ENCODE measurements around the gene SSR4.

Gene SSR4

DNA sequence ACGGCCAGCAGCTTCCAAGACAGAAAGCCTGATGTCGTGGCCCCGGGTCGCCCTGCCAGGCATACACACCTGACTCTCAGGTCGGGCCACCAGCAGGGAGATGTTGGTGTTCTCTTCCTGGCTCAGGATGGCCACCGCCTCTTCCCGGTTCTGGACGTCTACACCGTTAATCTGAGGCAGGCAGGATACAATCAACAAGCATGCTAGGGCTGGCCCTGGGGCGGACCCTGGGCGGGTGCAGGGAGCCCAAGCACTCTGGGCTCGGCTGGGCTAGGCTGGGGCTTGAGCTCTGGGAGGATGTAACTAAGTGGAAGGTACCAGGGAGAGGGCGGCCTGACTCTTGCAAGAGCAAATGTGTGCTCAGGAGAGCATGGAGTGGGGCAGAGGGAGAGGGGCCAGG lies 11.0 kb downstream of the SSR4 start:
- H4K20me1 ChIP-seq (ENCODE audit: insufficient read depth), result no peaks in the 10 kb centered on the region
- H3K4me3 ChIP-seq (IDR thresholded peaks at IDR 0.05; ENCODE audit: insufficient read depth, low read depth, low read length), result no peak overlapping the region
- no peaks in the 10 kb centered on the region for H3K79me2 ChIP-seq (ENCODE audit: insufficient read depth, low read depth)
- H3K4me1 ChIP-seq (ENCODE audit: low read depth, poor library complexity, severe bottlenecking), result no peaks in the 10 kb centered on the region
- H2AFZ ChIP-seq (ENCODE audit: low read depth), result no peak overlapping the region
- H3K4me2 ChIP-seq, result no peak overlapping the region
- H3K27ac ChIP-seq, result no peak overlapping the region
- TF ChIP-seq, protein P1, sequence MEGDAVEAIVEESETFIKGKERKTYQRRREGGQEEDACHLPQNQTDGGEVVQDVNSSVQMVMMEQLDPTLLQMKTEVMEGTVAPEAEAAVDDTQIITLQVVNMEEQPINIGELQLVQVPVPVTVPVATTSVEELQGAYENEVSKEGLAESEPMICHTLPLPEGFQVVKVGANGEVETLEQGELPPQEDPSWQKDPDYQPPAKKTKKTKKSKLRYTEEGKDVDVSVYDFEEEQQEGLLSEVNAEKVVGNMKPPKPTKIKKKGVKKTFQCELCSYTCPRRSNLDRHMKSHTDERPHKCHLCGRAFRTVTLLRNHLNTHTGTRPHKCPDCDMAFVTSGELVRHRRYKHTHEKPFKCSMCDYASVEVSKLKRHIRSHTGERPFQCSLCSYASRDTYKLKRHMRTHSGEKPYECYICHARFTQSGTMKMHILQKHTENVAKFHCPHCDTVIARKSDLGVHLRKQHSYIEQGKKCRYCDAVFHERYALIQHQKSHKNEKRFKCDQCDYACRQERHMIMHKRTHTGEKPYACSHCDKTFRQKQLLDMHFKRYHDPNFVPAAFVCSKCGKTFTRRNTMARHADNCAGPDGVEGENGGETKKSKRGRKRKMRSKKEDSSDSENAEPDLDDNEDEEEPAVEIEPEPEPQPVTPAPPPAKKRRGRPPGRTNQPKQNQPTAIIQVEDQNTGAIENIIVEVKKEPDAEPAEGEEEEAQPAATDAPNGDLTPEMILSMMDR (conservative IDR thresholded peaks at IDR 0.05; ENCODE audit: low read depth, low read length), result no peak
- no peak overlapping the region for H3K9ac ChIP-seq
- H3K27me3 ChIP-seq (ENCODE audit: insufficient read depth, low read depth), result peaks cover 17% of the 10 kb centered on the region; the same call in 1 of the 2 replicates
- no peaks in the 10 kb centered on the region for H3K36me3 ChIP-seq (ENCODE audit: insufficient read depth)

- H3K27me3 ChIP-seq (ENCODE audit: insufficient read depth, low read depth), result peaks cover 27% of the 10 kb centered on the region; the same call in 1 of the 2 replicates
- H4K20me1 ChIP-seq (ENCODE audit: insufficient read depth), result no peaks in the 10 kb centered on the region
- no peaks in the 10 kb centered on the region for H3K36me3 ChIP-seq (ENCODE audit: insufficient read depth)
- TF ChIP-seq, protein P1 (conservative IDR thresholded peaks at IDR 0.05; ENCODE audit: low read depth, low read length), result no peak
- no peaks in the 10 kb centered on the region for H3K79me2 ChIP-seq (ENCODE audit: insufficient read depth, low read depth)
- H2AFZ ChIP-seq (ENCODE audit: low read depth), result no peak overlapping the region
- H3K9ac ChIP-seq, result no peak overlapping the region
- no peak overlapping the region for H3K27ac ChIP-seq
- no peaks in the 10 kb centered on the region for H3K4me1 ChIP-seq (ENCODE audit: low read depth, poor library complexity, severe bottlenecking)
- H3K4me3 ChIP-seq (IDR thresholded peaks at IDR 0.05; ENCODE audit: insufficient read depth, low read depth, low read length), result no peak overlapping the region
- no peak overlapping the region for H3K4me2 ChIP-seq
These were observed 12.6 kb downstream of the SSR4 start for GRCh38 chrX:153806999-153807575.

GRCh38 chrX:153807976-153808375 lies 13.5 kb downstream of the SSR4 start:
- H3K9ac ChIP-seq, result no peak overlapping the region
- peaks cover 31% of the 10 kb centered on the region for H3K27me3 ChIP-seq (ENCODE audit: insufficient read depth, low read depth)
- H3K4me3 ChIP-seq (IDR thresholded peaks at IDR 0.05; ENCODE audit: insufficient read depth, low read depth, low read length), result no peak overlapping the region
- no peak overlapping the region for H3K4me2 ChIP-seq
- H2AFZ ChIP-seq (ENCODE audit: low read depth), result no peak overlapping the region
- no peaks in the 10 kb centered on the region for H3K4me1 ChIP-seq (ENCODE audit: low read depth, poor library complexity, severe bottlenecking)
- no peaks in the 10 kb centered on the region for H3K79me2 ChIP-seq (ENCODE audit: insufficient read depth, low read depth)
- H3K36me3 ChIP-seq (ENCODE audit: insufficient read depth), result no peaks in the 10 kb centered on the region
- H3K27ac ChIP-seq, result no peak overlapping the region
- TF ChIP-seq, protein P1 (conservative IDR thresholded peaks at IDR 0.05; ENCODE audit: low read depth, low read length), result no peak
- H4K20me1 ChIP-seq (ENCODE audit: insufficient read depth), result no peaks in the 10 kb centered on the region

DNA sequence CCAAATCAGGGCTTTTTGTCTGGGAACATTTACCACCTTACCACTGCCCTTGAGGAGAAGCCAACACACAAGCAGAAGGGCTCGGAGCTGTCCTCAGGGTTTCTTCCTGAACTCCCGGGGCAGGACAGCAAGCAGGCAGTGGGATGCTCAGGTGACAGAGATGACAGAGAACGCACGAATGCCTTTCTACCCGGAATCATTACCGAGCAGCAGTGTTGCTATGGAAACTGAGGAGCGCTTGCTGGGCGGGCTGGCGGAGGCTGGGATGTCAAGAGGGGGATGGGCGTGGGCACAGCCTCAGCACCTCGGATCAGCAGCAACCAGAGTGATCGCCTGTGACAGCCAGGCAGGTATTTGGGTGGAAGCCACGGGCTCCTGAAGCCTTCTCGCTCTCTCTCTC lies 17.8 kb downstream of the SSR4 start:
- Histone ChIP-seq H2AFZ (ENCODE audit: low read depth) (no peak overlapping the region), H3K79me2 (ENCODE audit: insufficient read depth, low read depth) (no peaks in the 10 kb centered on the region), H3K36me3 (ENCODE audit: insufficient read depth) (no peaks in the 10 kb centered on the region), H3K4me1 (ENCODE audit: low read depth, poor library complexity, severe bottlenecking) (no peaks in the 10 kb centered on the region), H3K27me3 (ENCODE audit: insufficient read depth, low read depth) (peaks cover 26% of the 10 kb centered on the region), H3K4me2 (no peak overlapping the region), H4K20me1 (ENCODE audit: insufficient read depth) (no peaks in the 10 kb centered on the region), H3K9ac (no peak overlapping the region), H3K4me3 (IDR thresholded peaks at IDR 0.05; ENCODE audit: insufficient read depth, low read depth, low read length) (no peak overlapping the region), H3K27ac (no peak overlapping the region)
- TF ChIP-seq, protein P1 (conservative IDR thresholded peaks at IDR 0.05; ENCODE audit: low read depth, low read length), result no peak
